ENCODE results near the gene SCGB3A2.

The SCGB3A2 gene

DNA sequence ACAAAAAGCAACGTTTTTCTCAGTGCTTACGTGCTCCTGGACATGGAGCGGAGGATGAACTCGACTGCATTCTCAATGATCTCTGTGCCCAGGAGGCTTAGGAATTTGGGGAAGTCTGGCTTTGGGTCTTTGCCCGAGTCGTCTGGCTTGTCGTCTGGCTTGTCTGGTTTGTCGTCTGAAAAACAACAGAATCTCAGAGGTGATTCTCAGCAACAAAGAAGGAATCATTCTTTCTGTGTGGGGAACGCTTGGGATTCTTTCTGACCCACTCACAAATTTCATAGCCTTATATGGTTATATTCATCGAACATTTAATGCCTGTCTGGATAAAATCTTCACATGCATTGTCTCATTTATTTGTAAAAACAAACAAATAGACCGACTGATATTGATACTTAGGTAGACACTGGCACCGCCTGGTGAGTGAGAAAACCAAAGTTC, 23.1 kb downstream of the SCGB3A2 start:
- DNase-seq (ENCODE audit: low read depth) = peak; percentile 63
- no peak for TF ChIP-seq CTCF (IDR thresholded peaks at IDR 0.05; ENCODE audit: low read depth, low read length, missing control alignments)
- in situ Hi-C loops (cut with HindIII; ENCODE audit: low sequenced_read_pairs) = no loop called here

DNA sequence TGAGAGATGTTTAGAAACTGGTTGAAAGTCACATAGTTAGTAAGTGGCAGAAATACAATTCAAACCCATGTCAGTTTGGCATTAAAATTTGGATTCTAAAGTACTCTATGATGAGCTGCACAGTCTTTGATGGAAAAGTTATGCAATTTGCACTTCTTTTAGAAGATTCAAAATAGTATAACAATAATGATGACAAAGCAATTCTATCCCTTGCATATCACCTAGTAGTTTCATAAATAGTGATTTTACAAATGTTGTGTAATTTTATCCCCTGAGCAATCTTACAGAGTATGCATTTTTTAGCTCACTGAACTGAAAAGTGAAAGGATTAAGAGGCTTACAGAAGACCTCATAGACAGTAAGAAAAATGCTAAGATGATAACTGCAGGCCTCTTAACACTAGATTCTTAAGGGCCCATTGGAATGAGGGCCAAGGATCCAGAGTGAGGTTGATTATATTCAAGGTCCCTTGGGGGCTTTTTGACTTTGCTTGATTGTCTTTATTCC, 24.2 kb downstream of the SCGB3A2 start:
- TF ChIP-seq CTCF (IDR thresholded peaks at IDR 0.05; ENCODE audit: low read depth, low read length, missing control alignments) = no peak
- no peak for DNase-seq (ENCODE audit: low read depth)
- in situ Hi-C loops (cut with HindIII; ENCODE audit: low sequenced_read_pairs) = no loop called here

More for the DNA sequence above, 23.1 kb downstream of the SCGB3A2 start:
- H3K4me3 ChIP-seq (ENCODE audit: low read depth, low read length) = no peak overlapping the region

DNA sequence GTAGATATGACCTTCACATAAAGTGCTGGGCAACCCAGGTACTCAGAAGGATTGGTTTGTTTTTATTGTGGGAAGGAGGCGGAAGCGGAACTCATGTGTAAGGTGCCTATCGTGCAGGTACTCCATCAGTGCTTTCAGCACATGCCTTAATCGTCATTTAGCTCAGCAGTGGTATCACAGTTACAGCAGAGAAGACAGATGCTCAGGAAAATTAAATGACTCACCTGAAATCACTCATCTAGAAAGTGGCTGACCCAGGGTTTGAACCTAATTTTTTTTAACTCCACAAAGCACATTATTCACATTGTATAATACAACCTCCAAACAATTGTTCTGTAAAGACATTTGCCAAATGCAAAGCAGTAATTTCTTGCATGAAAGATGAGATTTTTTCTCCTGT, 25.6 kb downstream of the SCGB3A2 start:
- no peak for TF ChIP-seq CTCF (IDR thresholded peaks at IDR 0.05; ENCODE audit: low read depth, low read length, missing control alignments)
- H3K4me3 ChIP-seq (ENCODE audit: low read depth, low read length) = no peak overlapping the region
- DNase-seq (ENCODE audit: low read depth) = no peak
- in situ Hi-C loops (cut with HindIII; ENCODE audit: low sequenced_read_pairs) = no loop called here

More for the DNA sequence above, 24.2 kb downstream of the SCGB3A2 start:
- H3K4me3 ChIP-seq (ENCODE audit: low read depth, low read length) = no peak overlapping the region

DNA sequence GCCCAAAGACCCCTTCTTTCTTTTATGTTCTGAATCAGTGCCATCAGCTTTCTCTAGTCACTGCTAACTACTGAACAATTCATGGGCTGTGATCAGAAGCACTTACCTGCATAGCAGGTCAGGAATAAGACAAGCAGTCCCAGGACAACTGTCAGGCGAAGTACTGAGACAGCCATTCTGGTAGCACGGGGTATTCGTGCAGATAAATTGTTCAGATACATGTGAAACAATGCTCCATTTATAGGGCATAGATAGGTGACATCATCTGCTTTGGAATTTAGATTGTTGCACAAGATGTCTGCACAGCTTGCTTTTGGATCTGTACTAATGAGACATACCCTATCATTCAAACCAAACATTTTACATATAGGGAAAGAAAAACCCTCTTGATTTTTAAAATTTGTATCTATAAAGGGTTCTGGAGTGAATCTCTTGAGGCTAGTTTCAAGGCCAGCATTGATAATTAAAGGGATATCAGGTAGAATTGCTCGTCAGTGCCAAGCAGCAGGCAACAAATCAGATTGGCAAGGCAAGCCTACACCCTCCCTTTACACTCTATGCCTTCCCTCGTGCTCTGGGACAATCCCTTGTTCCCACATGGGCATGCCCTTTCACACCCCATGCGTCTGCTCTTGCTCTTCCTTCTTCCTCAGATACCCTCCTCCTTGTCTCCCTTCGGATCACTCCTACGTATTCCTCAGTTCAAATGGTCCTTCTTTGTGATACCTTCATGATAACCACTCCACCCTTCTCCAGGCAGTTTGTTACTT, 28.0 kb downstream of the SCGB3A2 start, which contains the start of gene C5orf46:
Gene C5orf46, minus strand, starts transcription at position 213 of the 770 bp plus-strand sequence. Its CDS starts 37 bp downstream, at position 176.
- H3K4me3 ChIP-seq (ENCODE audit: low read depth, low read length) = no peak within 1 kb of the TSS
- no peak for TF ChIP-seq CTCF (IDR thresholded peaks at IDR 0.05; ENCODE audit: low read depth, low read length, missing control alignments)
- DNase-seq (ENCODE audit: low read depth) = peak; percentile 42
- in situ Hi-C loops (cut with HindIII; ENCODE audit: low sequenced_read_pairs) = no loop called here

- DNase-seq (ENCODE audit: low read depth) = no peak
- no peak overlapping the region for H3K4me3 ChIP-seq (ENCODE audit: low read depth, low read length)
- no peak for TF ChIP-seq CTCF (IDR thresholded peaks at IDR 0.05; ENCODE audit: low read depth, low read length, missing control alignments)
- in situ Hi-C loops (cut with HindIII; ENCODE audit: low sequenced_read_pairs) = no loop called here
Measured at GRCh38 chr5:147911427-147911826, 32.9 kb downstream of the SCGB3A2 start.

- no peak for TF ChIP-seq CTCF (IDR thresholded peaks at IDR 0.05; ENCODE audit: low read depth, low read length, missing control alignments)
Measured at GRCh38 chr5:147912011-147912410, 33.5 kb downstream of the SCGB3A2 start.

More at GRCh38 chr5:147912011-147912410, 33.5 kb downstream of the SCGB3A2 start:
- no peak for DNase-seq (ENCODE audit: low read depth)
- no peak overlapping the region for H3K4me3 ChIP-seq (ENCODE audit: low read depth, low read length)
- in situ Hi-C loops (cut with HindIII; ENCODE audit: low sequenced_read_pairs) = no loop called here

All from astrocyte of the cerebellum (primary cell).